Breast epithelium (tissue), 4 donors: Measurements from ENCODE around the gene POLR1B. TPM values are rescaled to one million over a fixed set of nuclear protein-coding genes. Genes with fewer than 3 reads are reported as not detected.
A peak's percentile ranks its signal among the peaks of the same experiment; 100 is the strongest.

ENCODE experiments used
- DNase-seq, 2 donors: peaks; one replicate each; pipeline ENCODE4 v3.0.0-alpha.2; 2019; ENCODE audit warnings: low spot score in 2 of 2
- H3K27ac ChIP-seq, 2 donors: fragments of 200-600 bp; sonication (generic) in 1 of 2; one replicate each; pipeline ENCODE4 v1.5.1; 2016 to 2019; ENCODE audit warnings: mild to moderate bottlenecking in 1 of 2
- H3K27me3 ChIP-seq, 2 donors: fragments of 200-600 bp; sonication (generic) in 1 of 2; one replicate each; pipeline versions ENCODE4 v1.5.1 to v1.6.0; 2017 to 2019; ENCODE audit warnings: control low read depth in 1 of 2, mild to moderate bottlenecking in 1 of 2
- H3K36me3 ChIP-seq: fragments of 200-600 bp; one replicate; pipeline ENCODE4 v1.5.1; 2019
- H3K4me1 ChIP-seq, 2 donors: fragments of 200-600 bp; sonication (generic); one replicate each; pipeline ENCODE4 v1.5.1; 2016 to 2019; ENCODE audit warnings: control low read depth in 1 of 2
- H3K4me3 ChIP-seq, 3 donors: fragments of 200-600 bp; sonication (generic); 1 replicate in 2 of 3; 2 replicates in 1 of 3; pipeline ENCODE4 v1.5.1; 2016 to 2019; ENCODE audit warnings: mild to moderate bottlenecking in 3 of 3, moderate library complexity in 2 of 3
- H3K9me3 ChIP-seq, 2 donors: fragments of 200-600 bp; sonication (generic) in 1 of 2; one replicate each; pipeline ENCODE4 v1.5.1; 2016 to 2019; ENCODE audit warnings: control low read depth in 1 of 2
- POLR2A ChIP-seq: fragments of 450-650 bp; IDR thresholded peaks from one replicate; pipeline ENCODE4 v1.6.1; 2016; ENCODE audit warnings: antibody characterized with exemption, mild to moderate bottlenecking, moderate library complexity
- POLR2AphosphoS5 ChIP-seq, 3 donors: sonication (generic); formaldehyde crosslinking; IDR thresholded peaks; one replicate each; pipeline ENCODE4 v1.6.1; 2017; ENCODE audit warnings: antibody characterized with exemption in 3 of 3
- intact Hi-C: fragments of 100-400 bp; cut with DNase I; formaldehyde crosslinking; loops from one replicate; pipeline ENCODE4 v1.15.1; 2023; ENCODE audit warnings: low total_unique reads
- total RNA-seq, 3 donors: library from RNA; depleted of rRNA; stranded (reverse); fragments of >200 nt; gene quantifications; one replicate each; pipeline ENCODE4 v1.1.0, GENCODE V29; 2016
- TF ChIP-seq, protein P1 (sequence below), 3 donors: fragments of 450-650 bp; IDR thresholded peaks; one replicate each; pipeline ENCODE4 v1.5.1; 2016 to 2017; ENCODE audit warnings: antibody characterized with exemption in 3 of 3, mild to moderate bottlenecking in 3 of 3, moderate library complexity in 3 of 3

POLR1B gene
- total RNA-seq, 3 donors from 2014 or later: 7.8 to 23.7 (median 15.7) TPM

DNA sequence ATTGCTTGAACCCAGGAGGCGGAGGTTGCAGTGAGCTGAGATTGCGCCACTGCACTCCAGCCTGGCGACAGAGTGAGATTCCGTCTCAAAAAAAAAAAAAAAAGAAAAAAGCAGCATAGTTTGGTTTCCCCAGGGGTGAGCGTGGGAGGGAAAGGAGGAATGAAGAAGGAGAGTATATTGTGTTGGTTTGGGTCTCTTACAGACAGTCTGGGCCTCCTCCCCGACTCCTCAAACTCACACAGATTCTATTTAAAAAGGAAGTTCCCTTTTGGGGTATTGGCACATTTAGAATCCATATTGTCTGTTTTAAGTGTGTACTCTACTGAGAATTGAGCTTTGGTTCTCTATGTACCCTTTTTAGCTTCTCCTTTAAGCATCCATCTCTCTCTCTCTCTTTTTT lies 76.1 kb downstream of the POLR1B start:
- no peak overlapping the region for H3K4me3 ChIP-seq

GRCh38 chr2:112621790-112622527 lies 79.7 kb downstream of the POLR1B start:
- intact Hi-C loops: loop anchor here (10.0 kb wide), 1 partner anchor 333 kb away; no protein-coding TSS in a partner anchor
- Histone ChIP-seq H3K4me3 (peak overlapping the region in 1 of 3 donors; percentile 50), H3K27ac (peak overlapping the region; percentile 45 to 92), H3K36me3 (no peaks in the 10 kb centered on the region), H3K4me1 (peaks cover 0 to 7% of the 10 kb centered on the region in 2 donors), H3K9me3 (no peaks in the 10 kb centered on the region), H3K27me3 (no peaks in the 10 kb centered on the region)
- TF ChIP-seq POLR2A (no peak), POLR2AphosphoS5 (IDR thresholded peaks at IDR 0.05) (no peak)
- TF ChIP-seq, protein P1, sequence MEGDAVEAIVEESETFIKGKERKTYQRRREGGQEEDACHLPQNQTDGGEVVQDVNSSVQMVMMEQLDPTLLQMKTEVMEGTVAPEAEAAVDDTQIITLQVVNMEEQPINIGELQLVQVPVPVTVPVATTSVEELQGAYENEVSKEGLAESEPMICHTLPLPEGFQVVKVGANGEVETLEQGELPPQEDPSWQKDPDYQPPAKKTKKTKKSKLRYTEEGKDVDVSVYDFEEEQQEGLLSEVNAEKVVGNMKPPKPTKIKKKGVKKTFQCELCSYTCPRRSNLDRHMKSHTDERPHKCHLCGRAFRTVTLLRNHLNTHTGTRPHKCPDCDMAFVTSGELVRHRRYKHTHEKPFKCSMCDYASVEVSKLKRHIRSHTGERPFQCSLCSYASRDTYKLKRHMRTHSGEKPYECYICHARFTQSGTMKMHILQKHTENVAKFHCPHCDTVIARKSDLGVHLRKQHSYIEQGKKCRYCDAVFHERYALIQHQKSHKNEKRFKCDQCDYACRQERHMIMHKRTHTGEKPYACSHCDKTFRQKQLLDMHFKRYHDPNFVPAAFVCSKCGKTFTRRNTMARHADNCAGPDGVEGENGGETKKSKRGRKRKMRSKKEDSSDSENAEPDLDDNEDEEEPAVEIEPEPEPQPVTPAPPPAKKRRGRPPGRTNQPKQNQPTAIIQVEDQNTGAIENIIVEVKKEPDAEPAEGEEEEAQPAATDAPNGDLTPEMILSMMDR (IDR thresholded peaks at IDR 0.05): no peak
- DNase-seq: no peak

More for the DNA sequence above, 76.1 kb downstream of the POLR1B start:
- H3K27me3 ChIP-seq: no peaks in the 10 kb centered on the region
- no peaks in the 10 kb centered on the region for H3K9me3 ChIP-seq
- DNase-seq: no peak
- intact Hi-C loops: no loop called here
- H3K36me3 ChIP-seq: no peaks in the 10 kb centered on the region
- TF ChIP-seq, protein P1 (IDR thresholded peaks at IDR 0.05): no peak
- TF ChIP-seq POLR2AphosphoS5 (IDR thresholded peaks at IDR 0.05) (no peak), POLR2A (no peak)
- no peak overlapping the region for H3K27ac ChIP-seq
- H3K4me1 ChIP-seq: no peaks in the 10 kb centered on the region

DNA sequence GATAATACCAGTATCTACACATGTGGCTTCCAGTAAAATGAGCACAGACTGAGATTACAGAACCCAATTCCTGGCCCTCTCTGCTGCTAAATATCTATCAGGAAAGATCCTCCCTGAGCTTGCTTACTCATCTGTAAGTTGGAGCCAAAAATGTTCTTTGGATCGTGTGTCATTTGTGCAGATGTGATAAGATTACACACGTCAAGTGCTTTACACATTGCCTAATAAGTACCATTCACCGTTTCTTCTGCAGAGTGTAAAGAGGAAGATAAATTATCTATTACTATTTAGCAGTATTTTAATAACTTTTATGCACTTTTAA lies 80.2 kb downstream of the POLR1B start:
- H3K36me3 ChIP-seq: no peaks in the 10 kb centered on the region
- no peaks in the 10 kb centered on the region for H3K9me3 ChIP-seq
- no peaks in the 10 kb centered on the region for H3K27me3 ChIP-seq
- TF ChIP-seq POLR2AphosphoS5 (IDR thresholded peaks at IDR 0.05) (no peak), POLR2A (no peak)
- TF ChIP-seq, protein P1 (IDR thresholded peaks at IDR 0.05): no peak
- peak overlapping the region; percentile 45 to 92 for H3K27ac ChIP-seq
- no peak overlapping the region for H3K4me3 ChIP-seq
- intact Hi-C loops: loop anchor here (10.0 kb wide), 1 partner anchor 332 kb away; no protein-coding TSS in a partner anchor
- H3K4me1 ChIP-seq: peaks cover 0 to 11% of the 10 kb centered on the region in 2 donors
- DNase-seq: no peak

GRCh38 chr2:112623913-112624777 lies 81.9 kb downstream of the POLR1B start:
- DNase-seq: no peak
- intact Hi-C loops: loop anchor here (10.0 kb wide), 1 partner anchor 331 kb away; no protein-coding TSS in a partner anchor
- no peak overlapping the region for H3K27ac ChIP-seq
- peaks cover 0 to 11% of the 10 kb centered on the region in 2 donors for H3K4me1 ChIP-seq
- H3K4me3 ChIP-seq: no peak overlapping the region
- no peaks in the 10 kb centered on the region for H3K9me3 ChIP-seq
- no peaks in the 10 kb centered on the region for H3K36me3 ChIP-seq
- TF ChIP-seq POLR2A: no peak
- TF ChIP-seq POLR2AphosphoS5 (IDR thresholded peaks at IDR 0.05): no peak
- TF ChIP-seq, protein P1 (IDR thresholded peaks at IDR 0.05): no peak
- H3K27me3 ChIP-seq: no peaks in the 10 kb centered on the region
